ENCODE data around the gene C1orf226.

DNA sequence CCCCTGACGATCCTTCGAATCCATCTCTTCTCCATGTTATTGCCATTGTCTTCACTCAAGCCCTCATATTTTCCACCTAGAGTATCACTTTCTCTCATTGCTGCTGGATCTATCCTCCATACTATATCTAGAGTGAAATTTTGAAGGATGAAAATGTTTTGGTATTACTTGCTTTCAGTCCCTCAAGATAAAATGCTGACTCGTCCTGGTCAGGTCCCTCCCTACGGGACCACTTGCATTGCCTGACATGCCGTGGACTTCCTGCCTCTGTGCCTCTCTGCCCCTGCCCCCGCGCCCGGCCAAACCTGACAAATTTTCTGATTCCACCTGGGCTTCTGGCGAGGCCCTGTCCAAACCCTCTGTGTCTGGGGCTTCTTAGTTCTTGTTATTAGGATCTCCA is 28.4 kb upstream of the C1orf226 start:
- no peak for TF ChIP-seq CREB1 (IDR thresholded peaks at IDR 0.05)
- TF ChIP-seq YY1 (IDR thresholded peaks at IDR 0.05; ENCODE audit: low read depth, low read length), result no peak
- no peak for TF ChIP-seq CTCF (IDR thresholded peaks at IDR 0.05; ENCODE audit: control extremely low read depth in 1 of 3, insufficient read depth in 1 of 3, low read depth in 1 of 3, low read length in 3 of 3)
- TF ChIP-seq CHD1 (IDR thresholded peaks at IDR 0.05; ENCODE audit: low read depth, low read length), result no peak
- TF ChIP-seq POLR2AphosphoS5 (IDR thresholded peaks at IDR 0.05; ENCODE audit: low read depth, low read length), result no peak
- TF ChIP-seq POLR2A (IDR thresholded peaks at IDR 0.05; ENCODE audit: control extremely low read depth in 1 of 2, low read depth in 2 of 2, low read length in 2 of 2), result no peak
- TF ChIP-seq EP300 (IDR thresholded peaks at IDR 0.05; ENCODE audit: borderline replicate concordance in 1 of 2, low read depth in 2 of 2, low read length in 2 of 2), result no peak

Data from H1 (cell line).